NCI-H2227 (cell line): ENCODE results near the gene INSYN2B.
A peak's percentile ranks its signal among the peaks of the same experiment; 100 is the strongest.

Experiments
- DNase-seq: peaks from one replicate; lab custom pipeline; 2025; ENCODE audit not compliant: unreplicated experiment; lab: John Stamatoyannopoulos, UW

Gene INSYN2B

GRCh38 chr5:169895926-169896325 lies 84.4 kb downstream of the INSYN2B start:
- peak; percentile 34 for DNase-seq

- DNase-seq = no peak
Measured at GRCh38 chr5:169893571-169893970, 86.7 kb downstream of the INSYN2B start.

- no peak for DNase-seq
Measured at GRCh38 chr5:169893010-169893409, 87.3 kb downstream of the INSYN2B start.

- no peak for DNase-seq
Measured at GRCh38 chr5:169889572-169889971, 90.7 kb downstream of the INSYN2B start.

GRCh38 chr5:169886677-169887076 lies 93.6 kb downstream of the INSYN2B start:
- DNase-seq = no peak

- DNase-seq = no peak
Measured at GRCh38 chr5:169886033-169886432, 94.3 kb downstream of the INSYN2B start.

GRCh38 chr5:169881702-169882303 lies 98.5 kb downstream of the INSYN2B start:
- DNase-seq = no peak

- DNase-seq = no peak
Measured at GRCh38 chr5:169880785-169881184, 99.5 kb downstream of the INSYN2B start.

GRCh38 chr5:169880012-169880663 lies 100.2 kb downstream of the INSYN2B start:
- DNase-seq = no peak

- no peak for DNase-seq
Measured at GRCh38 chr5:169876386-169876785, 103.9 kb downstream of the INSYN2B start.

- DNase-seq = no peak
Measured at GRCh38 chr5:169875731-169876130, 104.6 kb downstream of the INSYN2B start.

- DNase-seq = no peak
Measured at GRCh38 chr5:169875091-169875728, 105.1 kb downstream of the INSYN2B start.

- DNase-seq = no peak
Measured at GRCh38 chr5:169874621-169875020, 105.7 kb downstream of the INSYN2B start.

GRCh38 chr5:169873642-169874041 lies 106.7 kb downstream of the INSYN2B start:
- peak; percentile 13 for DNase-seq

GRCh38 chr5:169871826-169872490 lies 108.3 kb downstream of the INSYN2B start:
- DNase-seq = no peak

GRCh38 chr5:169870211-169870610 lies 110.1 kb downstream of the INSYN2B start:
- DNase-seq = no peak

GRCh38 chr5:169869066-169869465 lies 111.2 kb downstream of the INSYN2B start:
- DNase-seq = peak; percentile 73

GRCh38 chr5:169867347-169867746 lies 112.9 kb downstream of the INSYN2B start:
- DNase-seq = no peak

GRCh38 chr5:169864483-169864882 lies 115.8 kb downstream of the INSYN2B start:
- DNase-seq = no peak

GRCh38 chr5:169862391-169862811 lies 117.9 kb downstream of the INSYN2B start:
- no peak for DNase-seq

- no peak for DNase-seq
Measured at GRCh38 chr5:169861934-169862333, 118.4 kb downstream of the INSYN2B start.

GRCh38 chr5:169861433-169861832 lies 118.9 kb downstream of the INSYN2B start:
- DNase-seq = no peak
